ENCODE data around the gene TOR2A. TPM values are rescaled to one million over a fixed set of nuclear protein-coding genes. Genes with fewer than 3 reads are reported as not detected.

The TOR2A gene
- total RNA-seq, 4 donors from 2014 or later: 10.7 to 12.5 (median 11.5) TPM

- TF ChIP-seq POLR2A (IDR thresholded peaks at IDR 0.05) (no peak), CTCF (IDR thresholded peaks at IDR 0.05) (no peak)
- H3K9me3 ChIP-seq: no peaks in the 10 kb centered on the region
- no peak overlapping the region for H3K4me3 ChIP-seq
- no peak for DNase-seq
- no peak overlapping the region for H3K27ac ChIP-seq
- H3K4me1 ChIP-seq: no peaks in the 10 kb centered on the region
- 71 to 81% methylated on average over 6 of the region's 6 CpGs for WGBS, 2 donors
- H3K36me3 ChIP-seq: peaks cover 0 to 77% (median 0%) of the 10 kb centered on the region in 3 donors
- intact Hi-C loops (cut with DNase I): no loop called here
- no peaks in the 10 kb centered on the region for H3K27me3 ChIP-seq
These were observed 48.4 kb downstream of the TOR2A start for GRCh38 chr9:127686461-127687393.

- WGBS, 2 donors: 67 to 78% methylated on average over 2 to 4 of the region's 4 CpGs
- Histone ChIP-seq H3K9me3 (no peaks in the 10 kb centered on the region), H3K27ac (no peak overlapping the region), H3K4me3 (no peak overlapping the region), H3K4me1 (no peaks in the 10 kb centered on the region), H3K36me3 (peaks cover 0 to 77% (median 0%) of the 10 kb centered on the region in 3 donors), H3K27me3 (no peaks in the 10 kb centered on the region)
- TF ChIP-seq POLR2A (IDR thresholded peaks at IDR 0.05) (no peak), CTCF (IDR thresholded peaks at IDR 0.05) (no peak)
- intact Hi-C loops (cut with DNase I): no loop called here
- no peak for DNase-seq
These were observed 50.5 kb downstream of the TOR2A start for GRCh38 chr9:127684576-127684975.

- TF ChIP-seq POLR2A (IDR thresholded peaks at IDR 0.05): no peak
- no peak for TF ChIP-seq CTCF (IDR thresholded peaks at IDR 0.05)
- intact Hi-C loops (cut with DNase I): no loop called here
- H3K27ac ChIP-seq: no peak overlapping the region
- H3K36me3 ChIP-seq: peaks cover 0 to 75% (median 0%) of the 10 kb centered on the region in 3 donors
- no peaks in the 10 kb centered on the region for H3K9me3 ChIP-seq
- WGBS, 2 donors: 82 to 88% methylated on average over 5 of the region's 5 CpGs
- H3K4me1 ChIP-seq: no peaks in the 10 kb centered on the region
- no peak for DNase-seq
- H3K27me3 ChIP-seq: no peaks in the 10 kb centered on the region
- no peak overlapping the region for H3K4me3 ChIP-seq
These were observed 51.4 kb downstream of the TOR2A start for GRCh38 chr9:127683723-127684122.

- WGBS, 2 donors: 90 to 94% methylated on average over 8 to 22 of the region's 23 CpGs
- Histone ChIP-seq H3K36me3 (peaks cover 0 to 74% (median 3%) of the 10 kb centered on the region in 3 donors), H3K27ac (no peak overlapping the region), H3K4me1 (no peaks in the 10 kb centered on the region), H3K27me3 (no peaks in the 10 kb centered on the region), H3K9me3 (no peaks in the 10 kb centered on the region), H3K4me3 (no peak overlapping the region)
- no peak for TF ChIP-seq POLR2A (IDR thresholded peaks at IDR 0.05)
- no peak for TF ChIP-seq CTCF (IDR thresholded peaks at IDR 0.05)
- DNase-seq: no peak
- intact Hi-C loops (cut with DNase I): no loop called here
These were observed 52.5 kb downstream of the TOR2A start for GRCh38 chr9:127682351-127683136.

Other genes with a start within 250 kb of the TOR2A start
- gene STXBP1, start 123.0 kb downstream of the TOR2A start, total RNA-seq: 10 to 100 TPM in 2 of 4 donors, 1 to 10 TPM in 2; 4.7 to 36.1 (median 12.2) TPM
- gene CFAP157, start 28.3 kb downstream of the TOR2A start, total RNA-seq: under 1 TPM in 1 of 4 donors, not detected in 3; 0.19 TPM
- 10 to 100 TPM in 3 of 4 donors, 1 to 10 TPM in 1; 4.5 to 12.6 (median 11.6) TPM for gene PTRH1, start 19.6 kb downstream of the TOR2A start, total RNA-seq
- under 1 TPM in 2 of 4 donors, not detected in 2; under 0.01 to 0.23 TPM for gene TTC16, start 19.2 kb downstream of the TOR2A start, total RNA-seq
- 1 to 10 TPM in 3 of 4 donors, under 1 TPM in 1; 0.38 to 4.8 (median 2.8) TPM for gene SH2D3C, start 43.4 kb upstream of the TOR2A start, total RNA-seq
- 10 to 100 TPM; 22.3 to 53.2 (median 41.2) TPM for gene CDK9, start 50.7 kb upstream of the TOR2A start, total RNA-seq
- 10 to 100 TPM; 38.2 to 52.0 (median 47.0) TPM for gene FPGS, start 67.6 kb upstream of the TOR2A start, total RNA-seq
- gene ENG, start 119.4 kb upstream of the TOR2A start, total RNA-seq: 10 to 100 TPM in 3 of 4 donors, 1 to 10 TPM in 1; 7.2 to 32.8 (median 18.0) TPM
- 10 to 100 TPM; 11.1 to 36.1 (median 26.8) TPM for gene AK1, start 142.4 kb upstream of the TOR2A start, total RNA-seq
- 10 to 100 TPM; 14.5 to 69.4 (median 26.1) TPM for gene ST6GALNAC6, start 164.3 kb upstream of the TOR2A start, total RNA-seq
- 10 to 100 TPM; 12.5 to 33.0 (median 23.8) TPM for gene ST6GALNAC4, start 181.7 kb upstream of the TOR2A start, total RNA-seq
- 1 to 10 TPM in 3 of 4 donors, not detected in 1; 3.1 to 4.6 (median 3.6) TPM for gene PIP5KL1, start 195.5 kb upstream of the TOR2A start, total RNA-seq
- 10 to 100 TPM; 12.5 to 18.5 (median 15.7) TPM for gene DPM2, start 202.6 kb upstream of the TOR2A start, total RNA-seq
- 10 to 100 TPM; 16.9 to 65.0 (median 24.0) TPM for gene EEIG1, start 245.7 kb upstream of the TOR2A start, total RNA-seq

All from esophagus squamous epithelium (tissue), 5 donors.